NCI-H1694 treated with DMSO at 0.1 percent for 48 hours (cell line): ENCODE data around the gene TACO1.
A peak's percentile ranks its signal among the peaks of the same experiment; 100 is the strongest.

Source experiments
- DNase-seq: peaks from one replicate; lab custom pipeline; 2025; lab: John Stamatoyannopoulos, UW

TACO1 gene

GRCh38 chr17:63601439-63602371 lies 1.0 kb downstream of the TACO1 start:
- DNase-seq, result no peak

GRCh38 chr17:63609816-63610573 lies 9.3 kb downstream of the TACO1 start:
- no peak for DNase-seq

GRCh38 chr17:63610854-63611253 lies 10.2 kb downstream of the TACO1 start:
- DNase-seq, result no peak

- DNase-seq, result no peak
These were observed 10.7 kb downstream of the TACO1 start for GRCh38 chr17:63611354-63611753.

- no peak for DNase-seq
These were observed 13.0 kb downstream of the TACO1 start for GRCh38 chr17:63613663-63614062.

GRCh38 chr17:63621229-63621683 lies 20.6 kb downstream of the TACO1 start:
- no peak for DNase-seq

- DNase-seq, result peak; percentile 99
These were observed 21.2 kb downstream of the TACO1 start, which contains the start of gene MAP3K3 for GRCh38 chr17:63621684-63622573. Gene MAP3K3 (plus strand): TSS chr17:63622417. CDS start chr17:63622760, 343 bp downstream.

- peak; percentile 19 for DNase-seq
These were observed 22.1 kb downstream of the TACO1 start for GRCh38 chr17:63622574-63623390.

- no peak for DNase-seq
These were observed 23.3 kb downstream of the TACO1 start for GRCh38 chr17:63623786-63624530.

- DNase-seq, result no peak
These were observed 23.8 kb downstream of the TACO1 start for GRCh38 chr17:63624531-63624880.

- DNase-seq, result no peak
These were observed 26.0 kb downstream of the TACO1 start for GRCh38 chr17:63626551-63627180.

GRCh38 chr17:63629627-63630026 lies 28.9 kb downstream of the TACO1 start:
- DNase-seq, result no peak

- DNase-seq, result no peak
These were observed 30.4 kb downstream of the TACO1 start for GRCh38 chr17:63631062-63631461.

- DNase-seq, result no peak
These were observed 30.9 kb downstream of the TACO1 start for GRCh38 chr17:63631626-63632025.

GRCh38 chr17:63633742-63634141 lies 33.0 kb downstream of the TACO1 start:
- no peak for DNase-seq

GRCh38 chr17:63634163-63634562 lies 33.5 kb downstream of the TACO1 start:
- DNase-seq, result no peak

GRCh38 chr17:63634816-63635215 lies 34.1 kb downstream of the TACO1 start:
- DNase-seq, result no peak

- DNase-seq, result no peak
These were observed 34.6 kb downstream of the TACO1 start for GRCh38 chr17:63635290-63635689.

- DNase-seq, result no peak
These were observed 35.1 kb downstream of the TACO1 start for GRCh38 chr17:63635787-63636186.

GRCh38 chr17:63639125-63639524 lies 38.4 kb downstream of the TACO1 start:
- no peak for DNase-seq
